COR-L47 (cell line): ENCODE data around the gene CCDC85A.
A peak's percentile ranks its signal among the peaks of the same experiment; 100 is the strongest.

Experiments used
- DNase-seq: peaks from one replicate; lab custom pipeline; 2025; lab: John Stamatoyannopoulos, UW

CCDC85A gene

GRCh38 chr2:56309626-56310170, 125.9 kb downstream of the CCDC85A start:
- DNase-seq = no peak

- peak; percentile 10 for DNase-seq
Observed at GRCh38 chr2:56313500-56313921, 129.7 kb downstream of the CCDC85A start.

GRCh38 chr2:56314371-56314770, 130.6 kb downstream of the CCDC85A start:
- DNase-seq = no peak

GRCh38 chr2:56314796-56315195, 131.0 kb downstream of the CCDC85A start:
- no peak for DNase-seq

- no peak for DNase-seq
Observed at GRCh38 chr2:56315376-56315775, 131.6 kb downstream of the CCDC85A start.

GRCh38 chr2:56316011-56316410, 132.2 kb downstream of the CCDC85A start:
- DNase-seq = no peak

- DNase-seq = no peak
Observed at GRCh38 chr2:56318147-56318546, 134.4 kb downstream of the CCDC85A start.

- DNase-seq = no peak
Observed at GRCh38 chr2:56325661-56326345, 142.0 kb downstream of the CCDC85A start.

GRCh38 chr2:56326346-56326741, 142.6 kb downstream of the CCDC85A start:
- DNase-seq = no peak

- no peak for DNase-seq
Observed at GRCh38 chr2:56331810-56332209, 148.0 kb downstream of the CCDC85A start.

GRCh38 chr2:56333812-56334485, 150.2 kb downstream of the CCDC85A start:
- no peak for DNase-seq

GRCh38 chr2:56334622-56335021, 150.8 kb downstream of the CCDC85A start:
- no peak for DNase-seq

- DNase-seq = no peak
Observed at GRCh38 chr2:56335101-56335500, 151.3 kb downstream of the CCDC85A start.

GRCh38 chr2:56337342-56337741, 153.6 kb downstream of the CCDC85A start:
- DNase-seq = peak; percentile 89

- DNase-seq = no peak
Observed at GRCh38 chr2:56338232-56338631, 154.4 kb downstream of the CCDC85A start.

- no peak for DNase-seq
Observed at GRCh38 chr2:56344771-56345170, 161.0 kb downstream of the CCDC85A start.

GRCh38 chr2:56347881-56348280, 164.1 kb downstream of the CCDC85A start:
- no peak for DNase-seq

- no peak for DNase-seq
Observed at GRCh38 chr2:56348392-56349210, 164.8 kb downstream of the CCDC85A start.

- DNase-seq = peak; percentile 65
Observed at GRCh38 chr2:56357655-56358295, 174.0 kb downstream of the CCDC85A start.

- no peak for DNase-seq
Observed at GRCh38 chr2:56361844-56362243, 178.1 kb downstream of the CCDC85A start.

GRCh38 chr2:56364902-56365301, 181.1 kb downstream of the CCDC85A start:
- DNase-seq = no peak

- no peak for DNase-seq
Observed at GRCh38 chr2:56369316-56369715, 185.5 kb downstream of the CCDC85A start.
